Loucy (cell line): ENCODE data around the gene TNIP3.

Experiments used
- EZH2phosphoT487 ChIP-seq: fragments of 200-600 bp; IDR thresholded peaks from 2 replicates; pipeline ENCODE4 v1.6.1; 2018; ENCODE audit warnings: antibody characterized with exemption, mild to moderate bottlenecking, moderate library complexity, borderline replicate concordance
- TF ChIP-seq, protein P1 (sequence below): fragments of 200-600 bp; sonication (generic); conservative IDR thresholded peaks from 2 replicates; pipeline ENCODE4 v1.5.1; 2014; ENCODE audit warnings: mild to moderate bottlenecking, antibody characterized with exemption, low read length

DNA sequence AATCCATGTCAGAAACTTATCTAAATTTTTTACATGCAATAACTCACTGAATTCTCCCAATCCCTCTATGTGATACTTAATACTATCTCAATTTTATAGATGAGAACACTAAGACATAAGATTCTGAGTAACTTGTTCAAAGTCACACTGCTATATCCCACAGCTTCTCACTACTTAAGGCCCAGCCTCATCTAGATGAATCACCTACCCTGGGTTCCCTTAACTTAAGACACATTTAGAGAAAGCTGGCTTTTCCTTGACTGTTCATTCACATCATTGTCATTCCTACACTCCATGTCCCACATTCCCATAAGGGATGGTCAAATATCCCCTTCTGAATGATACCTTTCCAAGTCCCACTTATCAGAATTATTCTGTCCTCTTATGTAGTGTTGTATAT is 21.0 kb downstream of the TNIP3 start:
- TF ChIP-seq, protein P1, sequence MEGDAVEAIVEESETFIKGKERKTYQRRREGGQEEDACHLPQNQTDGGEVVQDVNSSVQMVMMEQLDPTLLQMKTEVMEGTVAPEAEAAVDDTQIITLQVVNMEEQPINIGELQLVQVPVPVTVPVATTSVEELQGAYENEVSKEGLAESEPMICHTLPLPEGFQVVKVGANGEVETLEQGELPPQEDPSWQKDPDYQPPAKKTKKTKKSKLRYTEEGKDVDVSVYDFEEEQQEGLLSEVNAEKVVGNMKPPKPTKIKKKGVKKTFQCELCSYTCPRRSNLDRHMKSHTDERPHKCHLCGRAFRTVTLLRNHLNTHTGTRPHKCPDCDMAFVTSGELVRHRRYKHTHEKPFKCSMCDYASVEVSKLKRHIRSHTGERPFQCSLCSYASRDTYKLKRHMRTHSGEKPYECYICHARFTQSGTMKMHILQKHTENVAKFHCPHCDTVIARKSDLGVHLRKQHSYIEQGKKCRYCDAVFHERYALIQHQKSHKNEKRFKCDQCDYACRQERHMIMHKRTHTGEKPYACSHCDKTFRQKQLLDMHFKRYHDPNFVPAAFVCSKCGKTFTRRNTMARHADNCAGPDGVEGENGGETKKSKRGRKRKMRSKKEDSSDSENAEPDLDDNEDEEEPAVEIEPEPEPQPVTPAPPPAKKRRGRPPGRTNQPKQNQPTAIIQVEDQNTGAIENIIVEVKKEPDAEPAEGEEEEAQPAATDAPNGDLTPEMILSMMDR = no peak
- no peak for TF ChIP-seq EZH2phosphoT487
